Metanephros (tissue), 1 donor: ENCODE measurements around the gene SUGP2. TPM values are rescaled to one million over a fixed set of nuclear protein-coding genes. Genes with fewer than 3 reads are reported as not detected.

Experiments used
- total RNA-seq: library from RNA; depleted of rRNA; stranded (reverse); fragments of >200 nt; gene quantifications from one replicate; pipeline ENCODE4 v1.2.3, GENCODE V29; 2014

SUGP2 gene
- 55.1 TPM for total RNA-seq

GRCh38 chr19:19033426-19034203, at the start of gene SUGP2, which contains the start of gene ARMC6:
TSS of gene SUGP2 (minus strand) at chr19:19033517. CDS start at chr19:19031071, 2,446 bp downstream.
TSS of gene ARMC6 (plus strand) at chr19:19033603. CDS start at chr19:19034210, 607 bp downstream.

GRCh38 chr19:19063183-19064097, 30.1 kb upstream of the SUGP2 start, which contains the start of gene SLC25A42:
TSS of gene SLC25A42 (plus strand) at chr19:19063994. CDS start at chr19:19096125, 32,131 bp downstream.

Other genes with a start within 250 kb of the SUGP2 start
- 0.82 TPM for gene COMP, start 242.2 kb downstream of the SUGP2 start, total RNA-seq
- gene UPF1, start 201.6 kb downstream of the SUGP2 start, total RNA-seq = 83.0 TPM
- gene CERS1, start 137.4 kb downstream of the SUGP2 start, total RNA-seq = 6.8 TPM
- 118 TPM for gene COPE, start 114.1 kb downstream of the SUGP2 start, total RNA-seq
- gene DDX49, start 113.8 kb downstream of the SUGP2 start, total RNA-seq = 43.4 TPM
- 47.6 TPM for gene HOMER3, start 92.3 kb downstream of the SUGP2 start, total RNA-seq
- 35.1 TPM for gene ARMC6, start 86 bp upstream of the SUGP2 start, total RNA-seq
- 15.6 TPM for gene SLC25A42, start 30.5 kb upstream of the SUGP2 start, total RNA-seq
- 26.9 TPM for gene TMEM161A, start 105.0 kb upstream of the SUGP2 start, total RNA-seq
- 0.18 TPM for gene MEF2B, start 136.7 kb upstream of the SUGP2 start, total RNA-seq
- gene BORCS8, start 158.6 kb upstream of the SUGP2 start, total RNA-seq = 10.2 TPM
- 74.7 TPM for gene RFXANK, start 158.7 kb upstream of the SUGP2 start, total RNA-seq
- gene NR2C2AP, start 169.9 kb upstream of the SUGP2 start, total RNA-seq = 8.3 TPM
- gene NCAN, start 178.4 kb upstream of the SUGP2 start, total RNA-seq = 0.23 TPM
- 2.3 TPM for gene TM6SF2, start 239.8 kb upstream of the SUGP2 start, total RNA-seq